Measurements from ENCODE around the gene RASSF4.

The RASSF4 gene

GRCh38 chr10:44977287-44978212 lies 17.9 kb downstream of the RASSF4 start:
- no peak for DNase-seq (ENCODE audit: low spot score)
- Histone ChIP-seq H3K27me3 (ENCODE audit: control insufficient read depth in 3 of 3, insufficient read depth in 3 of 3, low read depth in 1 of 3, low read length in 3 of 3) (no peaks in the 10 kb centered on the region), H2AK5ac (ENCODE audit: low read depth, low read length) (peak overlapping the region; percentile 88), H3K27ac (replicated peaks; ENCODE audit: low read length) (no peak overlapping the region), H3K23ac (ENCODE audit: low read depth, low read length, poor library complexity) (no peak overlapping the region), H3K14ac (ENCODE audit: low read length) (no peak overlapping the region), H2BK12ac (ENCODE audit: low read length) (no peak overlapping the region), H2BK120ac (ENCODE audit: low read depth, low read length) (peak overlapping the region; percentile 75), H3K9ac (ENCODE audit: low read depth, low read length, poor library complexity) (no peak overlapping the region), H3K4ac (ENCODE audit: low read length) (no peak overlapping the region), H4K91ac (ENCODE audit: low read depth, low read length, poor library complexity) (peak overlapping the region; percentile 38), H3K18ac (ENCODE audit: low read length) (peak overlapping the region; percentile 85), H2BK5ac (ENCODE audit: low read length) (no peak overlapping the region), H2AFZ (ENCODE audit: low read length) (no peak overlapping the region), H3K9me3 (replicated peaks in 1 of 2; ENCODE audit: control insufficient read depth in 2 of 2, insufficient read depth in 1 of 2, low read depth in 1 of 2, low read length in 2 of 2) (no peaks in the 10 kb centered on the region), H3K79me1 (ENCODE audit: low read depth, low read length) (peaks cover 3% of the 10 kb centered on the region), H3K4me3 (ENCODE audit: low read length in 2 of 2) (no peak overlapping the region), H3K4me2 (ENCODE audit: insufficient read depth, low read length, poor library complexity, severe bottlenecking) (no peak overlapping the region), H3K36me3 (replicated peaks in 1 of 2; ENCODE audit: control insufficient read depth in 2 of 2, insufficient read depth in 2 of 2, low read length in 2 of 2) (no peaks in the 10 kb centered on the region), H4K8ac (ENCODE audit: low read depth, low read length) (no peak overlapping the region), H2BK15ac (ENCODE audit: low read length) (no peak overlapping the region), H3K4me1 (ENCODE audit: control insufficient read depth in 2 of 2, insufficient read depth in 1 of 2, low read depth in 1 of 2, low read length in 2 of 2) (peaks cover 32 to 40% of the 10 kb centered on the region in 2 donors)
- WGBS, 2 donors (ENCODE audit: extremely low coverage in 2 of 2, insufficient read length in 2 of 2, insufficient replicate concordance in 1 of 2), result no CpG with 5 or more reads among the region's 25 CpGs

GRCh38 chr10:44978213-44978569 lies 18.6 kb downstream of the RASSF4 start:
- H3K27me3 ChIP-seq (ENCODE audit: control insufficient read depth in 3 of 3, insufficient read depth in 3 of 3, low read depth in 1 of 3, low read length in 3 of 3), result no peaks in the 10 kb centered on the region
- no peaks in the 10 kb centered on the region for H3K79me1 ChIP-seq (ENCODE audit: low read depth, low read length)
- H2BK12ac ChIP-seq (ENCODE audit: low read length), result no peak overlapping the region
- no peak overlapping the region for H4K8ac ChIP-seq (ENCODE audit: low read depth, low read length)
- H3K14ac ChIP-seq (ENCODE audit: low read length), result no peak overlapping the region
- H2AK5ac ChIP-seq (ENCODE audit: low read depth, low read length), result peak overlapping the region; percentile 99
- no peak overlapping the region for H2BK15ac ChIP-seq (ENCODE audit: low read length)
- H2AFZ ChIP-seq (ENCODE audit: low read length), result peak overlapping the region; percentile 73
- no peak overlapping the region for H2BK120ac ChIP-seq (ENCODE audit: low read depth, low read length)
- H3K18ac ChIP-seq (ENCODE audit: low read length), result no peak overlapping the region
- no peaks in the 10 kb centered on the region for H3K36me3 ChIP-seq (replicated peaks in 1 of 2; ENCODE audit: control insufficient read depth in 2 of 2, insufficient read depth in 2 of 2, low read length in 2 of 2)
- DNase-seq (ENCODE audit: low spot score), result no peak
- no peak overlapping the region for H3K4me2 ChIP-seq (ENCODE audit: insufficient read depth, low read length, poor library complexity, severe bottlenecking)
- H3K4me3 ChIP-seq (ENCODE audit: low read length in 2 of 2), result no peak overlapping the region
- H3K4me1 ChIP-seq (ENCODE audit: control insufficient read depth in 2 of 2, insufficient read depth in 1 of 2, low read depth in 1 of 2, low read length in 2 of 2), result peaks cover 32 to 39% of the 10 kb centered on the region in 2 donors
- H4K91ac ChIP-seq (ENCODE audit: low read depth, low read length, poor library complexity), result no peak overlapping the region
- H3K23ac ChIP-seq (ENCODE audit: low read depth, low read length, poor library complexity), result no peak overlapping the region
- H3K9ac ChIP-seq (ENCODE audit: low read depth, low read length, poor library complexity), result no peak overlapping the region
- no peak overlapping the region for H3K4ac ChIP-seq (ENCODE audit: low read length)
- WGBS, 2 donors (ENCODE audit: extremely low coverage in 2 of 2, insufficient read length in 2 of 2, insufficient replicate concordance in 1 of 2), result no CpG with 5 or more reads among the region's 4 CpGs
- no peak overlapping the region for H3K27ac ChIP-seq (replicated peaks; ENCODE audit: low read length)
- peak overlapping the region; percentile 67 for H2BK5ac ChIP-seq (ENCODE audit: low read length)
- H3K9me3 ChIP-seq (replicated peaks in 1 of 2; ENCODE audit: control insufficient read depth in 2 of 2, insufficient read depth in 1 of 2, low read depth in 1 of 2, low read length in 2 of 2), result no peaks in the 10 kb centered on the region

- Histone ChIP-seq H3K14ac (ENCODE audit: low read length) (no peak within 1 kb of the TSS), H3K79me1 (ENCODE audit: low read depth, low read length) (no peaks in the 10 kb centered on the region), H3K18ac (ENCODE audit: low read length) (peak within 1 kb of the TSS; percentile 93), H3K9ac (ENCODE audit: low read depth, low read length, poor library complexity) (peak within 1 kb of the TSS; percentile 24), H2BK15ac (ENCODE audit: low read length) (peak within 1 kb of the TSS; percentile 89), H4K91ac (ENCODE audit: low read depth, low read length, poor library complexity) (peak within 1 kb of the TSS; percentile 38), H3K27me3 (ENCODE audit: control insufficient read depth in 3 of 3, insufficient read depth in 3 of 3, low read depth in 1 of 3, low read length in 3 of 3) (no peaks in the 10 kb centered on the region), H2BK5ac (ENCODE audit: low read length) (peak within 1 kb of the TSS; percentile 67), H3K36me3 (replicated peaks in 1 of 2; ENCODE audit: control insufficient read depth in 2 of 2, insufficient read depth in 2 of 2, low read length in 2 of 2) (no peaks in the 10 kb centered on the region), H3K4me1 (ENCODE audit: control insufficient read depth in 2 of 2, insufficient read depth in 1 of 2, low read depth in 1 of 2, low read length in 2 of 2) (peaks cover 32 to 36% of the 10 kb centered on the region in 2 donors), H3K23ac (ENCODE audit: low read depth, low read length, poor library complexity) (no peak within 1 kb of the TSS), H3K4me2 (ENCODE audit: insufficient read depth, low read length, poor library complexity, severe bottlenecking) (no peak within 1 kb of the TSS), H2AK5ac (ENCODE audit: low read depth, low read length) (peak within 1 kb of the TSS; percentile 99), H2BK12ac (ENCODE audit: low read length) (no peak within 1 kb of the TSS), H2BK120ac (ENCODE audit: low read depth, low read length) (peak within 1 kb of the TSS; percentile 75), H3K4me3 (ENCODE audit: low read length in 2 of 2) (peak within 1 kb of the TSS in 1 of 2 donors; percentile 45), H3K4ac (ENCODE audit: low read length) (peak within 1 kb of the TSS; percentile 17), H3K9me3 (replicated peaks in 1 of 2; ENCODE audit: control insufficient read depth in 2 of 2, insufficient read depth in 1 of 2, low read depth in 1 of 2, low read length in 2 of 2) (no peaks in the 10 kb centered on the region), H4K8ac (ENCODE audit: low read depth, low read length) (peak within 1 kb of the TSS; percentile 53), H2AFZ (ENCODE audit: low read length) (peak within 1 kb of the TSS; percentile 73), H3K27ac (replicated peaks; ENCODE audit: low read length) (no peak within 1 kb of the TSS)
- no peak for DNase-seq (ENCODE audit: low spot score)
- WGBS, 2 donors (ENCODE audit: extremely low coverage in 2 of 2, insufficient read length in 2 of 2, insufficient replicate concordance in 1 of 2), result no CpG with 5 or more reads among the region's 12 CpGs
Measured at GRCh38 chr10:44978570-44979280, 19.1 kb downstream of the RASSF4 start, which contains the start of gene DEPP1. DEPP1 (minus strand) TSS chr10:44978809; CDS start chr10:44978030, 779 bp downstream.
